ENCODE results near the gene PTPRM.

PTPRM gene

DNA sequence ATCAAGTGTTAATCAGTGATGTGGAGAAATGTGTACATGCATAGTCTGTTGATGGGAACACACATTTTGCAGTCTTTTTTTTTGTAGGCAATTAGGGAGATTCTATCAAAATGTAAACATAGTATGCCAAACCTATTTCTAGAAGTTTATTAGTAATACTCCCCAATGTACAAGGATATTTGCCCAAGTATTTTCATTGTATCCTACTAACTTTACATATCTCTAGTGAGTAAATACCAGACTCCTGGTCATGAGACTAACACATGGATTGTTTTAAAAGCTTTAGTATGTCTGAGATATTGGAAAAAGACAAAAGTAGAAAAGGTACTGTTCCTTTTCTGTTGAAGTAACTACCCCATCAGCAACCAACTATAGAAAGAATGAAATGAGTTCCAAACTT is 513.0 kb downstream of the PTPRM start:
- FAIRE-seq (no peak), DNase-seq (ENCODE audit: insufficient read length, low spot score) (no peak)
- no peak for TF ChIP-seq PAX5 (IDR thresholded peaks at IDR 0.05; ENCODE audit: insufficient read depth, low read length, severe bottlenecking)
- TF ChIP-seq SPI1 (IDR thresholded peaks at IDR 0.05; ENCODE audit: low read depth, low read length): no peak
- no peak for TF ChIP-seq POU2F2 (IDR thresholded peaks at IDR 0.05; ENCODE audit: low read depth, low read length)
- no peak for TF ChIP-seq POLR2A (IDR thresholded peaks at IDR 0.05; ENCODE audit: low read depth, low read length)
- TF ChIP-seq TAF1 (IDR thresholded peaks at IDR 0.05; ENCODE audit: low read depth, low read length): no peak
- no peak for TF ChIP-seq POLR2AphosphoS5 (IDR thresholded peaks at IDR 0.05; ENCODE audit: low read depth, low read length)

DNA sequence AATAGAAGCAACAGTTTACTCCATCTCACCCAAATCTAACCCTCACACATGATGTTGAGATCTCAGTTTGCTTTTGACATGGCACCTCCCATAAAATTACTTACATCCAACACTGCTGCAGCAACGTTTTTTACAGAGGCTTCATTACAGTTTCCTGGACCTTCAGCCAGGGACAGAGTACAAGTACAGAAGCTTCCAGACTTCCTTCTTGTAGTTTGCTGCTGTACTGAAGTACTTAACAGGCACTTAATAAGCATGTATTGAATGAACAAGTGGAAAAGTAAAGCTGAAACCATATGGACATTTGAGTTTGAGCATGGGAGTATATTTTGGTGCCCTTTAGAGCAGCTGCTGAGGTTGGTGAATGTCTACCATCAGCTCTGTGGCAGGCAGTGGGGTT is 514.2 kb downstream of the PTPRM start:
- FAIRE-seq (no peak), DNase-seq (ENCODE audit: insufficient read length, low spot score) (no peak)
- TF ChIP-seq PAX5 (IDR thresholded peaks at IDR 0.05; ENCODE audit: insufficient read depth, low read length, severe bottlenecking) (no peak), POLR2AphosphoS5 (IDR thresholded peaks at IDR 0.05; ENCODE audit: low read depth, low read length) (no peak), SPI1 (IDR thresholded peaks at IDR 0.05; ENCODE audit: low read depth, low read length) (no peak), TAF1 (IDR thresholded peaks at IDR 0.05; ENCODE audit: low read depth, low read length) (no peak), POLR2A (IDR thresholded peaks at IDR 0.05; ENCODE audit: low read depth, low read length) (no peak), POU2F2 (IDR thresholded peaks at IDR 0.05; ENCODE audit: low read depth, low read length) (no peak)

DNA sequence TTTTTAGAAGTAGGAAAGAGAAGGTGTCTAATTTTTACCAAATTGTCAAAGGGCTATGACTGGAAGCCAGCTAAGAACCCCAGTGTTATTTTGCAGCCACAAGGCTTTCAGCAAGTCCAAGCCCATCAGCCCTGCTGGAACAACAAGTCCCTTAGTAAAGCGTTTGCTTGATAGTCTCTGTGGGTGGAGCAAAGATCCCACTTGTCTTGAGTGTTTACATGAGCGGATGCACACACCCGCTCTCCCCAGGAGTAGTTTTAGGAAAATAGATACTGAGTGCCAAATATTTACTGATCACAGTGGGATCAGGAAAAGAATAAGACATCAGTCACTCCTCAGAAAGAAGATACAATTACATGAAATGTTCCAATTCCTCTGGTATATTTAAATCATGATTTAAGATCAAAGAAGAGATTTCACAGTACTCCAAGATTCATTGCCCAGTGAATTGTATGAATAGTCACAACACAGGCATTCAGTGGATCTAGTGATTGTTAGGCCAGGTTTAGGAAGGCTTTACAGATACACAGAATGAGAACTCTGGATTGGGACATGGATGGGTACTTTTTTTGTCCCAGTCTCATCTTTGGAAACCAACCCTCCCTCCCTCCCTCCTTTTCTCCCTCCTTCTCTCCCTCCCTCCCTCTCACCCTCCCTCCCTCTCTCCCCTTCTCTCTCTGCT is 514.9 kb downstream of the PTPRM start:
- FAIRE-seq: no peak
- TF ChIP-seq POU2F2 (IDR thresholded peaks at IDR 0.05; ENCODE audit: low read depth, low read length) (no peak), SPI1 (IDR thresholded peaks at IDR 0.05; ENCODE audit: low read depth, low read length) (no peak), POLR2A (IDR thresholded peaks at IDR 0.05; ENCODE audit: low read depth, low read length) (no peak), POLR2AphosphoS5 (IDR thresholded peaks at IDR 0.05; ENCODE audit: low read depth, low read length) (no peak), TAF1 (IDR thresholded peaks at IDR 0.05; ENCODE audit: low read depth, low read length) (no peak), PAX5 (IDR thresholded peaks at IDR 0.05; ENCODE audit: insufficient read depth, low read length, severe bottlenecking) (no peak)
- DNase-seq (ENCODE audit: insufficient read length, low spot score): no peak

DNA sequence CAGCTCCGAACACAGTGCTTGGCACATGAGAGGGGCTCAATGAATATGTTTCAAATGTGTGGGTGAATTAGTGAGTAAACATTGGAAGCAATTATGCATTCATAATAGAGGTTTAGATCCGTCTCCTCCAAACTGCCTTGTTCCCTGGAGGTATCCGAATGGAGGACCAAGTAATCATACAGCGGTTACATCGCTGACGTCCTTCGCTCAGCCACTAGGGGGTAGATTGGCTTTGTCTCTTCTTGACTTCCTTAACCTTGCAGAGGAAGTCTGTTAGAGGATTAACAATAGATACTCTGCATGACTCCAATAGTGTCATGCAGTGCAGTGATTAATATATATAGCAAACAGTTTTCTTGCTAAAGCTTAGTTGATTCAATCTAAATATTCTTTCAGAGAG is 517.0 kb downstream of the PTPRM start:
- TF ChIP-seq POLR2A (IDR thresholded peaks at IDR 0.05; ENCODE audit: low read depth, low read length) (no peak), PAX5 (IDR thresholded peaks at IDR 0.05; ENCODE audit: insufficient read depth, low read length, severe bottlenecking) (no peak), SPI1 (IDR thresholded peaks at IDR 0.05; ENCODE audit: low read depth, low read length) (no peak), POLR2AphosphoS5 (IDR thresholded peaks at IDR 0.05; ENCODE audit: low read depth, low read length) (no peak)
- FAIRE-seq (no peak), DNase-seq (ENCODE audit: insufficient read length, low spot score) (no peak)

DNA sequence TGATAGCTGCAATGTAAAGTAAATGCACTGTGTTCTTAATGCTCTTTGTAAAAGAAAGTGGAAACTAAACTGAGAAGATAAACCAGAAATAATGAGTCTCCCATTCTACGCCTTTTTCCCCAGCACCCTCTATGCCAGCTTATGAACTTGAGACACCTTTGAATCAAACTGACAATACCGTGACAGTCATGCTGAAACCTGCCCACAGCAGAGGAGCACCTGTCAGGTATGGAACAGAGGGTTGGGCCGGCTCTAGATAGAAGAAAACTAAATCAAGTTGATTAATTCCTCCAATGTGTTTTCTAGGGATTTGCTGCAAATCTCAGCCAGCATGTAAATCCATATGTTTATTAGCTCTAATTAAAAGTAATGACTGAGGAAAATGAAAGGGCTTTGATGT is 521.5 kb downstream of the PTPRM start:
- no peak for DNase-seq (ENCODE audit: insufficient read length, low spot score)
- FAIRE-seq: no peak
- TF ChIP-seq TAF1 (IDR thresholded peaks at IDR 0.05; ENCODE audit: low read depth, low read length): no peak
- no peak for TF ChIP-seq POU2F2 (IDR thresholded peaks at IDR 0.05; ENCODE audit: low read depth, low read length)
- TF ChIP-seq PAX5 (IDR thresholded peaks at IDR 0.05; ENCODE audit: insufficient read depth, low read length, severe bottlenecking): no peak
- TF ChIP-seq POLR2A (IDR thresholded peaks at IDR 0.05; ENCODE audit: low read depth, low read length): no peak
- TF ChIP-seq SPI1 (IDR thresholded peaks at IDR 0.05; ENCODE audit: low read depth, low read length): no peak
- no peak for TF ChIP-seq POLR2AphosphoS5 (IDR thresholded peaks at IDR 0.05; ENCODE audit: low read depth, low read length)

DNA sequence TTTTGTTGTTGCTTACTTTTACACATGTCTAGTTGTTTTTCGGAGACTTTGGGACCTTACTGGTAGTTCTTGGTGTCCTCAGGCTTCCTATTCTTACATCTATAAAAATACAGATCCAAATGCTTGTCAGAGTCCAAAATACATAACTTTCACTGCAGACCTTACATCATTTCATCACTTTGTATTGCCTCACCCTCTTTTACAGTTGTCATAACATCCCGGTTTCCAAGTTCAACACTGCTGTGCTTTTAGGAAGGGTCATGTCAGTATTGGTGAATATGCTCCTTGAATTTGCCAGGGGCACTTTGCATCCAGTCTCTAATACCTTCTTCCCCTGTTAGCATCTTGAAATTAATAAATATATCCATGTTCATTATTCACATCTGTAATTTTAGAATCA is 523.9 kb downstream of the PTPRM start:
- DNase-seq (ENCODE audit: insufficient read length, low spot score) (no peak), FAIRE-seq (no peak)
- TF ChIP-seq POLR2AphosphoS5 (IDR thresholded peaks at IDR 0.05; ENCODE audit: low read depth, low read length): no peak
- TF ChIP-seq TAF1 (IDR thresholded peaks at IDR 0.05; ENCODE audit: low read depth, low read length): no peak
- TF ChIP-seq POLR2A (IDR thresholded peaks at IDR 0.05; ENCODE audit: low read depth, low read length): no peak
- no peak for TF ChIP-seq SPI1 (IDR thresholded peaks at IDR 0.05; ENCODE audit: low read depth, low read length)
- no peak for TF ChIP-seq PAX5 (IDR thresholded peaks at IDR 0.05; ENCODE audit: insufficient read depth, low read length, severe bottlenecking)
- TF ChIP-seq POU2F2 (IDR thresholded peaks at IDR 0.05; ENCODE audit: low read depth, low read length): no peak

DNA sequence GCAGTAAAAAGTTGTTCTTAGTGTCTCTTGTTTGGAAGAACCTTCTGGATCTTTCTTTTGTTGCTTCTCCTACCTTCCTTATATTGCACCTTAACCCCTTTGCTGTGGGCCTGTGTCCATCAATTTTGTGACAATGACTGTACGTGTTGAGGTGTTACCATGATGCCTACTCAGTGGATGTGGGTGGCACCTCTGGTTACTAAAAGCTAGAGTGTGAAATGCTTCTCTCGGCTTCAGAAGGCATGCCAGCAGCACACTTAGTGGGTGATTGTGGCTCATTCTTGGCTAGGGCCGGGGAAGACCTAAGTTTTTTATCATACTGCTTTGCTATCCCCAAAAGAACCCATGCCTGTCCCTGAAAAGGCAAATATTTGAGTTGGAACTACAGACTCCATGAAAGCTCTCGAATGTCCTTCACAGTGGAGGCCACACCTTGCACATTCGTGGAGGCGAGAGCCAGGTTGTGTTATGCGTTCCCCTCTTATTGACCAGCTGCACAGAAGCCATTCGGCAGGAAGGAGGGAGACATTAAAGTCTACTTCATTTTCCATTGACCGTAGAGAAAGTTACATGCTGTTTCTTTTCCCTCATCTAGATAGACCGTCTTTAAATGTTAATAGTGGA is 528.9 kb downstream of the PTPRM start:
- TF ChIP-seq POU2F2 (IDR thresholded peaks at IDR 0.05; ENCODE audit: low read depth, low read length) (no peak), PAX5 (IDR thresholded peaks at IDR 0.05; ENCODE audit: insufficient read depth, low read length, severe bottlenecking) (no peak), SPI1 (IDR thresholded peaks at IDR 0.05; ENCODE audit: low read depth, low read length) (no peak), TAF1 (IDR thresholded peaks at IDR 0.05; ENCODE audit: low read depth, low read length) (no peak), POLR2A (IDR thresholded peaks at IDR 0.05; ENCODE audit: low read depth, low read length) (no peak)
- DNase-seq (ENCODE audit: insufficient read length, low spot score): no peak
- FAIRE-seq: no peak

DNA sequence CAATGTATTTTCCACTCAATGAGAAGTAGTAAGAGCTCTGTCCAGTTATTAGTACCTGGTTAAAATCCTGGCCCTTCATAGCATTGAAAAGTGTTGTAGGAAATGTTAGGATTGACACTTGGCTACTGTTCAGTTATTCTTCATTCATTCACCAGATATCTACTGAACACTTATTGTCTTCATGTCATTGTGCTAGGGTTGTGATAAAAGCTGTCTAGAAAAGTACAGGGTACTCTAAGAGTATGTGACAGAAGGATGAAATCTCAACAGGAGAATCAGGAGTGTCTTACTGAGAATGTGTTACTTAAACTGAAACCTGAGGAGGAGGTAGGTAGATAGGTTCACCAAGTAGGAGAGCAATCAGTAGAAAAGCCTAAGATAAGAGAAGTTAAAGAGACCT is 530.3 kb downstream of the PTPRM start:
- TF ChIP-seq POLR2A (IDR thresholded peaks at IDR 0.05; ENCODE audit: low read depth, low read length) (no peak), TAF1 (IDR thresholded peaks at IDR 0.05; ENCODE audit: low read depth, low read length) (no peak), POU2F2 (IDR thresholded peaks at IDR 0.05; ENCODE audit: low read depth, low read length) (no peak), PAX5 (IDR thresholded peaks at IDR 0.05; ENCODE audit: insufficient read depth, low read length, severe bottlenecking) (no peak), SPI1 (IDR thresholded peaks at IDR 0.05; ENCODE audit: low read depth, low read length) (no peak), POLR2AphosphoS5 (IDR thresholded peaks at IDR 0.05; ENCODE audit: low read depth, low read length) (no peak)
- no peak for FAIRE-seq
- DNase-seq (ENCODE audit: insufficient read length, low spot score): no peak

DNA sequence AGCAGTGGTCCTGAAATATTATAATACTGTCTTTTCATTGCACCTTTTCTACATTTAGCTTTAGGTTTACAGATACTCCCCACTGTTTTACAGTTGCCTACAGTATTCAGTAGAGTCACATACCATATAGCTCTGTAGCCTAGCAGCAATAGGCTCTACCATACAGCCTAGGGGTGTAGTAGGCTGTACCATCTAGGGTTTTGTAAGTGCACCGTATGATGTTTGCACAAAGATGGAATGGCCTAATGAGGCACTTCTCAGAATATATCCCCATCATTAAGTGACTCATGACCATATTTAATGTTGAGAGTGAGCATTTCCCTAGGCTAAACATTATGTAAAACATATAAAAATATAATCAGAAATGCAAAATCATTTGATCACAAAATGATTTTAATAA is 530.8 kb downstream of the PTPRM start:
- no peak for FAIRE-seq
- no peak for DNase-seq (ENCODE audit: insufficient read length, low spot score)
- TF ChIP-seq SPI1 (IDR thresholded peaks at IDR 0.05; ENCODE audit: low read depth, low read length) (no peak), POU2F2 (IDR thresholded peaks at IDR 0.05; ENCODE audit: low read depth, low read length) (no peak), POLR2A (IDR thresholded peaks at IDR 0.05; ENCODE audit: low read depth, low read length) (no peak), TAF1 (IDR thresholded peaks at IDR 0.05; ENCODE audit: low read depth, low read length) (no peak), POLR2AphosphoS5 (IDR thresholded peaks at IDR 0.05; ENCODE audit: low read depth, low read length) (no peak), PAX5 (IDR thresholded peaks at IDR 0.05; ENCODE audit: insufficient read depth, low read length, severe bottlenecking) (no peak)

All from GM12891 (cell line).